A549 treated with RU486 at 1 μM for 4 hours (cell line): ENCODE data around the gene LINC00305. TPM values are rescaled to one million over a fixed set of nuclear protein-coding genes. Genes with fewer than 3 reads are reported as not detected.

Experiments
- total RNA-seq: library from RNA; stranded (reverse); fragments of 200-300 nt; extraction: Qiagen RNA extraction; gene quantifications from 5 replicates; pipeline ENCODE4 v1.2.3, GENCODE V29; 2022; ENCODE audit warnings: low read depth

Gene LINC00305
- not detected in 5 replicates for total RNA-seq

DNA sequence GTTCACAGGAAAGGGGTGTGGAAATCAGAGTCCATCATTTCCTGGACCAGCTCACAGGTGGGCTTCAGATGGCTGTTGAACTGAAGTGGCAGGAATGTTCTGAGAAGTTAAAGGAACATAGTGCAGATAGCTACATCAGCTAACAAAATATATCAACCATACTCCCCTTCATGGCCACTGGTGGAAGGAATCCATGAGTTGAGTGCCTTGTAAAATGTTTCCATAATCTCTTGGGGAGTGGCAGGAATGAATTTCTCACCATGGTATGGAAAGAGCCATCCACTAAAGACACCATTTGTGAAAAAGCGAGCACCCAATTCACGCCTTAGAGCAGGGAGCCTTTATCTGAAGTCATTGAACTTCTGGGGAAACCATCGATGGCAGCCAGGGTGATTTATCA is at the start of gene LINC00305:
Gene LINC00305 (minus strand): TSS at position 101 of the 400 bp plus-strand sequence.

Other genes with a start within 250 kb of the LINC00305 start
- gene SERPINB10, start 241.1 kb downstream of the LINC00305 start, total RNA-seq, result not detected in 5 replicates
- gene HMSD, start 199.8 kb downstream of the LINC00305 start, total RNA-seq, result 0.21 to 0.39 TPM in 2 of 5 replicates, not detected in the others
- gene SERPINB8, start 179.0 kb downstream of the LINC00305 start, total RNA-seq, result 8.8 to 14.8 TPM (median 9.3 TPM) in 5 replicates